SKM-1 (cell line): ENCODE data around the gene MAGI2.

ENCODE experiments used
- DNase-seq: peaks from one replicate; lab custom pipeline; 2025; ENCODE audit not compliant: unreplicated experiment; lab: John Stamatoyannopoulos, UW

MAGI2 gene

GRCh38 chr7:78842068-78842467 is 611.4 kb downstream of the MAGI2 start:
- DNase-seq, result no peak

DNA sequence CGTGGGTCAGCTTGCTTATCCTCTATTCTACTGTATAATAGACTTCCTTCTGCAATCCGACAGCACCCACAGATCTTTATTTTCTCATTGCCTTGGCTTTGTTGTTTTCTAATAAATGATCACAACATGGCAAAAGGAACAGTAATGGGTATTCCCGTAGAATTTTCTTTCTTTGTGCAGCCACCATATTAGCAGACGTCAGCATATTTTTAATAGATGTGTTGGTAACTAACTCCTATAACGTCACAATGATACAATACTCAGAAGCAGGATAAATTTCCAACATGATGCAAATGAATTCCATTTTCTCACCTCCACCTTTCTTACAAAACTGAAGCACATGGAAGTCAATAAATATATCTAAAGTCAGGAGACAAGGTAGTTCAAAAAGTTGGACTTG is 617.6 kb downstream of the MAGI2 start:
- DNase-seq, result no peak

DNA sequence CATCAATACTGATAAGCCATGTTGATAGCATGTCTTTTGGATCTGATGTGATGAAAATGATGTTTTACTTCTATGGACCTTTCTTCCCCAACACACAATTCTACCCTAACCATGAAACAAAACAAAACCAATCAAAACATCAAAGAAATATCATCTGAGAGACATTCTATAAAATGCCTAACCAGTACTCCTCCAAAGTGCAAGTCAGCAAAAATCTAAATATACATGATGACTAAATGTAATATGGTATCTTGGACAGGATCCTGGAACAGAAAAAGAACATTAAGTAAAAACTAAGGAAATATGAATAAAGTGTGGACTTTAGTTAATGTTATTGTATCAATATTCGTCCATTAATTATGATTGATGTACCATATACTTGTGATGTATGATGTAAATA is 625.1 kb downstream of the MAGI2 start:
- DNase-seq, result no peak

- no peak for DNase-seq
Observed at GRCh38 chr7:78803501-78804127, 649.9 kb downstream of the MAGI2 start.

- DNase-seq, result no peak
Observed at GRCh38 chr7:78794101-78794500, 659.4 kb downstream of the MAGI2 start.

- DNase-seq, result no peak
Observed at GRCh38 chr7:78792624-78793023, 660.8 kb downstream of the MAGI2 start.

DNA sequence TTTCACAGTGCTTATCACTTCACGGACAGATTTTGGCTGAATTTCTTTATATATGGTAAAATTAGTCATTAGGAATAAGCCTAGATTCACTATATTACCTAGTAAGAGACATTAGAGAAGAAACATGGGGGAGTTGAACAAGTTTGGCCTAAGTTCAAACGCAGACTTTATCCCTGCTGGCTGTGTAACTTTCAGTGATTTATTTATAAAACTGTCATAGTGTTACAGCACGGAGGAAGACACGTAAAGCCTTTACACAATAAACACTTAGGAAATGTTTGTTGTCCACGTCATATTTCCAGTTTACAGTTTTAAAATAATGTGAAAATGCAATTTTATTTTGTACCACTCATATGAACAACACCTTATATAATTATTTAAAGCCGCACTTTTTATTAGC is 661.5 kb downstream of the MAGI2 start:
- no peak for DNase-seq

DNA sequence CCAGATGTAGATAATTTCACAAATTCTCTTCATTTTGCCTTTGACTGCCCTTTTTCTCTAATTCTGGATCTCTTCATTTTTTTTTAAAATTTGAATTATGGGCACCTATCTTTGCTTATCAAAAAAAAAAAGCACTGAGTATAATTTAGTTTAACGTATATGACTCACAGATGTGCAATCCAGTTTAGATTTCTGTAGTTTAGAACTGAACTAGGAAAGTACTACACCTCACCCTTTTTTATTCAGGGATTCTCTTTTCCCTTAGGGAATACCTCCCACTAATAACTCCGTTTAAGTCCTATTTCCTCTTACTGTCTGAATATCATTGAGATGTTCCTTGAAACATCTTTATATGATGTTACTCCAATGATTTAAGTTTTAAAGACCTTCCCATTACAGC is 665.0 kb downstream of the MAGI2 start:
- DNase-seq, result no peak

GRCh38 chr7:78787854-78788253 is 665.6 kb downstream of the MAGI2 start:
- no peak for DNase-seq

DNA sequence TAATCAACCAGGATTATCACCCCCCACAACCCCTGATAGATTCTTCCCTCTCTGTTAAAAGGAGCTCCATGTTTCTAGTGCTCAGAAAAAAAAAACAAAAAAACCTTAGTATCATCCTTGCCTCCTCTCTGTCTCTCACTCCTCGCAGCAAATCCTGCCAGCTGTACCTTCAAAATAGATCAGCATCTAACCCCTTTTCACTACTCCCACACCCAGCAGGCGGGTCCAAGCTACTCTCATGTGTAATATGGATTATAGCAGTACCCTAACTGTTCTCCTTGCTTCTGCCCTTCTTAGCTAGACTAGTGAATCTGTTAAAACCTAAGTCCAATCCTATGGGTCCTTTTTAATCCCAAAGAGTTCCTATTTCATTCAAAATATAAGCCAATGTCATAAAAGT is 667.4 kb downstream of the MAGI2 start:
- no peak for DNase-seq

DNA sequence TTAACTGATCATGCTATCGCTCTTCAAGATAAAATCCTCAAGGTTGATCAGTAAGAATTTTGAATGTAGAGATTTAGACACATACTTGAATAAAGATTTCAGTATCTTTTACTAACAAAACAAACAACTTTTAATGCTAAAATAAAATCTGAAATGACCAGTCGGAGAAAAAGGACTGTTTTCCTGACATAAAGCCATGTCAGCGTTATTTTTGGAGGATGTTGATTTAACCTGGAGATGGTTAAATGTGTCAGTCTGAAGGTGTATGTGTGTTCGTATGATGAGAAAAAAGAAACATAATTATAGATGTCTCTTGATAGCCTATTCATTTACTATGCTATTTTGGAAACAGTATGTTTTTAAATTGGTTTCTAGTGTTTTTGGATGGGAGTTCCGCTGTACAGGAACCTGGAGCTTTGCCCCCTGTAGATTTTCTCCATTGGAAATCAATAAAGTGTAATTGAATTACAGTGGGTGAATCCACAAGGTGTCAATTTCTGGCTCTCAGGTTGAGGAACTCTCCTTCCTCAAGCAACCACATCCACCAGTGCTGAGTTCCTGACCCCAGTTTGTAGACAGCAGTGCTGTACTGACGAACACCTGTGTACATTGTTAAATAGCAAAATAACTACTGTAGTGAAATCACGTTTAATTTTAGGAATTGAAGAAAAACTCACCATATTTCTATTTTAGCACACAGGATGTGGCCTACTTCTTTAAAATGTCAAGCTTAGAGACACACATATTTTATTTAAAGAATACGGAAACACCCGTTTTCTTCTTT is 670.1 kb downstream of the MAGI2 start:
- no peak for DNase-seq

DNA sequence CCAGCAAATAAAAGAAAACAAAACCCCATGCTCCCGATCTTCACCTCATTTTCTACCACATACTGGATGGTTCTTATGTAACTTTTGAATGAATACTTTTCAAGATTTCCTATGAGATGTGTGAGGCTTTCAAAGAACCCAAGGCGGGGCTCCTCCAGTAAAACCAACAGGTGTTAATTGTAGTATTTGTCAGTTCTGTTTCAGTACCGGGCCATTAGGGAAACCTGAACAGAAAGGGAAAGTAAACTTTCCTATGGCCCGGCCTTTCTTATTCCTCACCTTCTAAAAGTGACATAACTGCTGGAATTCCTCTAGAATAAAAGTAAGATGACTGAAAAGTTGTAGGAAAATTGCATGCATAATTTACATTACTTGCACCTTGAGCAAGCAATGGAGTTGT is 672.9 kb downstream of the MAGI2 start:
- DNase-seq, result no peak

DNA sequence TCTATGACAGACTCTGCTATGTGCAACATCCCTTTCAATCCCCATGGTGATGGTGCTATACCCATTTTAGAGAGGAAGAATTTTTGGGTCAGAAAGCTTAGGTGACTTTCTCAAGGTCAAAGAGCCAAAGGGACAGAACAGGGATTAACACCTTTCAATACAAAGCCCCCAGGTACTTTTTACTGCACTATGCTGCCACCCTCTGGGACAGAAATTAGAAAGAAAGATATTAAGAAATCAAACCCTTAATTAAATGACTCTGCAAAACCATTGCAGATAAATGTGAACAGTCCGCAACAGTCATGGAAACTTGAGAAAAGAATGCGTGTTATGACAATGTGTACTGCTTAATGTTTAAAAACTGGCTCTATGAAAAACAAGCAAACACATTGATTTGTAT is 673.7 kb downstream of the MAGI2 start:
- no peak for DNase-seq

DNA sequence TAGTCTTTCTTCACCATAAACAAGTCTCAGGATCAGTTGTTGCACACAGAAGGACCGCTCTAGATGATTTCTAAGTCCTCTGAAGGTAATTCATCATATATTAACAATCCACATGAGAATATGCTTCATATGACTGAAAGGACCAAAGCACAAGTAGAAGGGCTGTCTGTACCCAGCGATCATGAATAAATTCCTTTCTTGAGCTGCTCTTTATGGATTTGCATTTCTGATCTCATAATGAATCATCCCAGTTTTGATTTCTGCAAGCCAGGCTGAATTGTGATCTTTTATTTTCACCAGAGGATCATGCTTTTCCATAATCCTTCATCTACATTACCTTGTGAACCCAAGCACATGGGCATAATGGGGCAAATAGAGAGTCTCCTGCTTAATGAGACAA is 675.6 kb downstream of the MAGI2 start:
- no peak for DNase-seq

- no peak for DNase-seq
Observed at GRCh38 chr7:78770422-78771410, 682.8 kb downstream of the MAGI2 start.

- DNase-seq, result peak; percentile 57
Observed at GRCh38 chr7:78769481-78770101, 683.9 kb downstream of the MAGI2 start.

DNA sequence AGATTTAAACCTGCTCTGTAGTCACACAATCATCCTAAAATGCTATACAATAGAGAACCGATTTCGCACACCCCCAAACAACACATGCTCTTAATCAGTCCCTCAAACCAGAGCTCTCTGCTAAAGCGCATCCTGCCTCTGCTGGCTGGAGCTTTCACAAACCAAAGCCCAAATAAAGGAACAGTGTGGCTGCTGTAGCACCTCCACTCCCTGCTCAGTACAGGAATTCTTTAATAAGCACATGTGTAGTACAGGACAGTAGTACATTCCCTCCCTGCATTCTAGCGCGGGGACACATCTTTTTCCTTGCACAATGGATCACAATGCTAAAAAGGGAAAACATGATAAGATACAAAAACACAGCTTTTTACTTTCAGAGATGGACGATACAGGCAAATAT is 684.6 kb downstream of the MAGI2 start:
- DNase-seq, result no peak

DNA sequence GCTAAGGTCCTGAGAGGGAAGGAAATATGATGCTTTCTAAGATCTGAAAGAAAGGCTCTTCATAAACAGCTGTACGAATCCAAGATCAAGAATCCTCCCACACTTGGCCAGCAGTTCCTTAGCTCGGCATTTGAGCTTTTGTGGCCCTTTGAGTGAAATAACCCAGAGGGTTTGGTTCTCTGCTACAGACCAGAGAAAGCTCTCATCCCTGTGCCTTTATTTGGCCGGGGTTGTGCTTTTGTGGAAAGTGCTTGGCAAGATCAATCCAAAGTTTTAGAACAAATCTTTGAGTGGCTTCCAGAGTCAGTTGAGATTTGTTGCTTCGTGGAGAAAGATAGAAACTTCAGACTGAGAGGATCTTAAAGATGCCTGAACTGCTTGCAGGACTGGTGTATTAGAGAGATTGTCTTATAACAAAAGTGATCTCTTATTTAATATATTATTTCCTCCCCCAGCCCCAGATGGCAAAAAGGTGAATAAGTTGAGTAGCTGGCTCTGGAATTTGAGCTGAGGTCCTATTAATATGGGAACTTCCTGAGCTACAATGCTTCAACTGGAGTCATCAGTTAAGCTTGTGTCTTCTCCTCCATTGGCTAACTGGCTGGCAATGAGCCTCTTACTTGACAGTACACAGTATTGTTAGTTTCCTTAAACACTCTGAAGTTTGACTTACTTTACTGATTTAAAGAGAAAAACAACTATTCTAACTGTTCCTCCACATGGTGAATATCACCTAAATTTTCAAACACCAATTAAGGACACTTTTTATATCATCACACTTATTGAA is 687.3 kb downstream of the MAGI2 start:
- no peak for DNase-seq

GRCh38 chr7:78764571-78764970 is 688.9 kb downstream of the MAGI2 start:
- no peak for DNase-seq

DNA sequence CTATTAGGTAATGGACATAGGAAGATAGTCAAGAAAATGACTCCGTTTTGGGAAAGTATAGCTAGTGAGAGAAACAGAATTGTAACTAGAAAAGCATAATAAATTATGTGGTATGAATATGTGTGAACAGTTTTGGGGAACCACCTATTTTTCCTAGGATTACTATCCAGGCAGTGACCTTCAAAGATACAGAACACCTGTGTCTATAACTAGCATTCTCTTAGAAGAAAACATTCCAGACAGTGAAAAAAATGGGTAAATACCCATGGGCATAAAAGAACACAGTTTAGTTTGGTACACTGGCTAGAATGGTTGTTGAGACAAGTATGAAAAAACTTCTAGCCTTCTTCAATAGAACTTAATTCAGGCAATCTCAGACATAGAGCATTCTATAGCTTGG is 690.8 kb downstream of the MAGI2 start:
- DNase-seq, result no peak
